GM21360 (cell line): ENCODE data around the gene CATSPER1.

Source experiments
- ATAC-seq: cut with Tn5 transposase; IDR thresholded peaks from one replicate; pipeline ENCODE4 v1.9.1; 2021; ENCODE audit warnings: mild to moderate bottlenecking, moderate library complexity; ENCODE audit not compliant: unreplicated experiment

CATSPER1 gene

GRCh38 chr11:65973439-65974110, 52.7 kb downstream of the CATSPER1 start:
- no peak for ATAC-seq

- no peak for ATAC-seq
Measured at GRCh38 chr11:65972116-65972515, 54.2 kb downstream of the CATSPER1 start.

- no peak for ATAC-seq
Measured at GRCh38 chr11:65968600-65969482, 57.4 kb downstream of the CATSPER1 start.

GRCh38 chr11:65967329-65967934, 58.8 kb downstream of the CATSPER1 start:
- ATAC-seq, result no peak
